Muscle layer of duodenum (tissue), 2 donors: ENCODE data around the gene AMMECR1.

Source experiments
- H3K27ac ChIP-seq: one replicate; pipeline ENCODE4 v1.7.0; 2013; ENCODE audit warnings: mild to moderate bottlenecking, low read length
- H3K27me3 ChIP-seq: one replicate; pipeline ENCODE4 v1.7.0; 2013; ENCODE audit warnings: low read depth, mild to moderate bottlenecking, control low read depth, low read length
- H3K36me3 ChIP-seq, 2 donors: one replicate each; pipeline ENCODE4 v1.7.0; 2013; ENCODE audit warnings: low read length in 2 of 2, control low read depth in 1 of 2, mild to moderate bottlenecking in 1 of 2; ENCODE audit not compliant: insufficient read depth in 2 of 2, control insufficient read depth in 1 of 2
- H3K4me1 ChIP-seq, 2 donors: one replicate each; pipeline ENCODE4 v1.7.0; 2013; ENCODE audit warnings: low read length in 2 of 2, mild to moderate bottlenecking in 2 of 2, control low read depth in 1 of 2, moderate library complexity in 1 of 2; ENCODE audit not compliant: insufficient read depth in 2 of 2, control insufficient read depth in 1 of 2
- H3K4me3 ChIP-seq, 2 donors: one replicate each; pipeline ENCODE4 v1.7.0; 2013; ENCODE audit warnings: low read length in 2 of 2, low read depth in 1 of 2, mild to moderate bottlenecking in 1 of 2
- H3K9me3 ChIP-seq, 2 donors: one replicate each; pipeline ENCODE4 v1.7.0; 2013; ENCODE audit warnings: low read length in 2 of 2, control low read depth in 1 of 2, mild to moderate bottlenecking in 1 of 2; ENCODE audit not compliant: control insufficient read depth in 1 of 2
- donor health status: healthy.

The AMMECR1 gene

GRCh38 chrX:110145854-110146253 is 172.0 kb downstream of the AMMECR1 start:
- H3K36me3 ChIP-seq: no peaks in the 10 kb centered on the region
- H3K4me3 ChIP-seq: no peak overlapping the region
- H3K9me3 ChIP-seq: no peaks in the 10 kb centered on the region
- H3K27ac ChIP-seq: no peak overlapping the region
- no peaks in the 10 kb centered on the region for H3K27me3 ChIP-seq
- H3K4me1 ChIP-seq: peaks cover 8 to 10% of the 10 kb centered on the region in 2 donors

- Histone ChIP-seq H3K36me3 (no peaks in the 10 kb centered on the region), H3K4me1 (peaks cover 8 to 10% of the 10 kb centered on the region in 2 donors), H3K4me3 (no peak overlapping the region), H3K9me3 (no peaks in the 10 kb centered on the region), H3K27me3 (no peaks in the 10 kb centered on the region), H3K27ac (no peak overlapping the region)
Measured at GRCh38 chrX:110145311-110145710, 172.6 kb downstream of the AMMECR1 start.
